ENCODE data around the gene ROBO4. TPM values are rescaled to one million over a fixed set of nuclear protein-coding genes. Genes with fewer than 3 reads are reported as not detected.

The ROBO4 gene
- total RNA-seq, 2 donors from 2014 or later, result 13.2 to 21.4 TPM

- Histone ChIP-seq H3K4me3 (no peak overlapping the region), H3K27ac (no peak overlapping the region), H3K36me3 (replicated peaks in 1 of 2; ENCODE audit: insufficient read depth in 1 of 2, low read depth in 2 of 2) (no peaks in the 10 kb centered on the region), H3K27me3 (peaks cover 0 to 51% of the 10 kb centered on the region in 2 donors), H3K4me1 (peaks cover 34% of the 10 kb centered on the region), H3K9me3 (no peaks in the 10 kb centered on the region)
- TF ChIP-seq POLR2A (IDR thresholded peaks at IDR 0.05), result no peak
- TF ChIP-seq, protein P1, sequence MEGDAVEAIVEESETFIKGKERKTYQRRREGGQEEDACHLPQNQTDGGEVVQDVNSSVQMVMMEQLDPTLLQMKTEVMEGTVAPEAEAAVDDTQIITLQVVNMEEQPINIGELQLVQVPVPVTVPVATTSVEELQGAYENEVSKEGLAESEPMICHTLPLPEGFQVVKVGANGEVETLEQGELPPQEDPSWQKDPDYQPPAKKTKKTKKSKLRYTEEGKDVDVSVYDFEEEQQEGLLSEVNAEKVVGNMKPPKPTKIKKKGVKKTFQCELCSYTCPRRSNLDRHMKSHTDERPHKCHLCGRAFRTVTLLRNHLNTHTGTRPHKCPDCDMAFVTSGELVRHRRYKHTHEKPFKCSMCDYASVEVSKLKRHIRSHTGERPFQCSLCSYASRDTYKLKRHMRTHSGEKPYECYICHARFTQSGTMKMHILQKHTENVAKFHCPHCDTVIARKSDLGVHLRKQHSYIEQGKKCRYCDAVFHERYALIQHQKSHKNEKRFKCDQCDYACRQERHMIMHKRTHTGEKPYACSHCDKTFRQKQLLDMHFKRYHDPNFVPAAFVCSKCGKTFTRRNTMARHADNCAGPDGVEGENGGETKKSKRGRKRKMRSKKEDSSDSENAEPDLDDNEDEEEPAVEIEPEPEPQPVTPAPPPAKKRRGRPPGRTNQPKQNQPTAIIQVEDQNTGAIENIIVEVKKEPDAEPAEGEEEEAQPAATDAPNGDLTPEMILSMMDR (IDR thresholded peaks at IDR 0.05), result no peak
- intact Hi-C loops (cut with DNase I), result no loop called here
- 6 to 10% methylated on average over 30 to 63 of the region's 63 CpGs for WGBS, 2 donors
- ATAC-seq, result no peak
- DNase-seq, result no peak
These were observed 29.1 kb downstream of the ROBO4 start for GRCh38 chr11:124868331-124869274.

GRCh38 chr11:124867700-124868099, 30.0 kb downstream of the ROBO4 start:
- intact Hi-C loops (cut with DNase I), result no loop called here
- 2 to 4% methylated on average over 8 of the region's 8 CpGs for WGBS, 2 donors
- H3K27me3 ChIP-seq, result peaks cover 0 to 56% of the 10 kb centered on the region in 2 donors

DNA sequence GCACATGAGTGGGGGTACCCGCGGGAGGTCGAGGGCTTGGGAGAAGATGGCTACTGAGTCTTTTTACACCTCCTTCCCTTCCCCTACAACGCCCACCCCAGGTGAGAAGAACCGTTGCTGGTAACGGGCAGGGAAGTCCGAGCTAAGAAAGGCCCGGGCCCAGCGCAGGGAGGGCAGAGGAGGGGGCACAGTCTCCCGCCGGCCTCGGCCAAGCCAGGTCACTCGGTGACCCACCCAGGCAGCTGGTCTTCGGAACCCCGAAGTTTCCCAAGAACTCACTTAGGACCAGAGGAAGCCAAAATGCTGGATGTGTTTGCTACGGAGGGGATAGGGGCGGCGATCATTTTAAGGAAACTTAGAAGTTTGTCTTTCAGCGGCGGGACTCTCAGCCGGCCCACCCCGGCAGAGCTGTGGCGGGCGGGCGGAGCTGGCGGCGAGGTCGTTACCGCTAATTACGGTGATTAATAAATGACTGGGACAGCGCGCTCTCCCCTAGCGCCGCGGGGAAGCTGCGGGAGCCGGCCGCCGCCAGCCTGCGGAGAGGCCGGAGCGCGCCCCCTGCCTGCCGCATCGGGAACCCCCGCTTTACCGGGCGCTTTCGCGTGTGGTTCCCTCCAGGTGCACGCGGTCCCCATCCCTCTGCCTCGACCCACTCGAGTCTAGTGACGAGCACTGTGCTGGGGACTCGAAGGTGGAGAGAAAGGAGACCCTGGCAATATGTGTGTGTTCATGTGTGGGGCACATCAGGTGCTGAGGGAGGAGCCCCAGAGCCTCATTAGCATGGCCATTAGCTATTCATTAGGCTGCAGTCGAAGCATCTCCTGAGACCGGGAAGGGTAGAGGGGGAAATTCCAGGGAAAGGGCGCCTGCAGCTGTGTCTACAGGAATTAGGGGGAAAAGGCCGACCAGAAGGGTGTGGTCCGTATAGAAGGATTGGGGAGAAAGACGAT, 31.5 kb downstream of the ROBO4 start:
- intact Hi-C loops (cut with DNase I), result no loop called here
- Histone ChIP-seq H3K4me1 (peaks cover 45% of the 10 kb centered on the region), H3K27me3 (peaks cover 0 to 56% of the 10 kb centered on the region in 2 donors), H3K9me3 (no peaks in the 10 kb centered on the region), H3K27ac (no peak overlapping the region), H3K4me3 (no peak overlapping the region), H3K36me3 (replicated peaks in 1 of 2; ENCODE audit: insufficient read depth in 1 of 2, low read depth in 2 of 2) (no peaks in the 10 kb centered on the region)
- TF ChIP-seq, protein P1 (IDR thresholded peaks at IDR 0.05), result peak; percentile 48 to 66 (median 60)
- no peak for TF ChIP-seq POLR2A (IDR thresholded peaks at IDR 0.05)
- WGBS, 2 donors, result 2 to 3% methylated on average over 17 to 62 of the region's 62 CpGs
- DNase-seq (peak in 2 of 4 donors; percentile 47 to 59), ATAC-seq (no peak)

More at GRCh38 chr11:124867700-124868099, 30.0 kb downstream of the ROBO4 start:
- ATAC-seq (peak; percentile 35), DNase-seq (peak in 1 of 4 donors; percentile 24)
- Histone ChIP-seq H3K27ac (no peak overlapping the region), H3K4me1 (peaks cover 43% of the 10 kb centered on the region), H3K9me3 (no peaks in the 10 kb centered on the region), H3K4me3 (no peak overlapping the region), H3K36me3 (replicated peaks in 1 of 2; ENCODE audit: insufficient read depth in 1 of 2, low read depth in 2 of 2) (no peaks in the 10 kb centered on the region)
- TF ChIP-seq, protein P1 (IDR thresholded peaks at IDR 0.05), result peak; percentile 22 to 41 (median 33)
- no peak for TF ChIP-seq POLR2A (IDR thresholded peaks at IDR 0.05)

DNA sequence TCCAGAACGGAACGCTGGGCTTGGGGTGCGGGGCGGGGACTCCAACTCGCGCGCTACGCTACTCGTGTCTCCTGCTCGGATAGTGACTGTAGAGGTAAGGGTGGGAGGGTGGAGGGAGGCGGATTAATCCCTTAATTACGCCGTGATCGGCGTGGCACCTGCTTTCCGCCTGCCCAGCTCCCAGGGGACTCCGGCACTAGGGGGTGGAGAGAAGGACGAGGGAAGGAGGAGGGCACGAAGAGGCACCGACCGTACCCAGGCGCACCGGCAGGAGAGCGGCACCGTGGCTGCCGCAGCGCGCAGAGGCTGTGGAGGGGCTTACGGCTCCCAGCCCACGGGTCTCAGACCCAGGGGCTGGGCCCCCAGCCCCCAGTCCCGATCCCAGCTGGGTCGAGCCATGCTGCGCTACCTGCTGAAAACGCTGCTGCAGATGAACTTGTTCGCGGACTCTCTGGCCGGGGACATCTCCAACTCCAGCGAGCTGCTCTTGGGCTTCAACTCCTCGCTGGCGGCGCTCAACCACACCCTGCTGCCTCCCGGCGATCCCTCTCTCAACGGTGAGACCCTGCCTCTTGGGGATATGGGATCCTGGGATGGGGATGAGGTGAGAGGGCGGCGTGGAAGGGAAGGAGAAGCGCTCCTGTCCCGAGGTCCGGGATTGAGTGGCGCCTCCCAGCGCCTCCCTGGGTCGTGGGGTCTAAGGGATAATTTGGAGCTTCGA, 32.3 kb downstream of the ROBO4 start, which contains the start of gene ROBO3:
ROBO3 (plus strand) TSS at position 252 of the 721 bp plus-strand sequence; CDS start at position 398, 146 bp downstream.
- no peak within 1 kb of the TSS for H3K27ac ChIP-seq
- intact Hi-C loops (cut with DNase I), result no loop called here
- H3K36me3 ChIP-seq (replicated peaks in 1 of 2; ENCODE audit: insufficient read depth in 1 of 2, low read depth in 2 of 2), result no peaks in the 10 kb centered on the region
- no peak for ATAC-seq
- DNase-seq, result no peak
- no peaks in the 10 kb centered on the region for H3K9me3 ChIP-seq
- WGBS, 2 donors, result 1 to 2% methylated on average over 19 to 53 of the region's 53 CpGs
- peaks cover 45% of the 10 kb centered on the region for H3K4me1 ChIP-seq
- no peak within 1 kb of the TSS for H3K4me3 ChIP-seq
- H3K27me3 ChIP-seq, result peaks cover 0 to 53% of the 10 kb centered on the region in 2 donors
- TF ChIP-seq, protein P1 (IDR thresholded peaks at IDR 0.05), result no peak
- TF ChIP-seq POLR2A (IDR thresholded peaks at IDR 0.05), result no peak
